WTC11 (cell line): ENCODE results near the gene QKI. TPM values are rescaled to one million over a fixed set of nuclear protein-coding genes. Genes with fewer than 3 reads are reported as not detected.

ENCODE experiments used
- ATAC-seq: fragments of 200-7000 bp; cut with Tn5 transposase; 2 replicates; pipeline ENCODE4 v1.10.0; 2021; ENCODE audit warnings: mild to moderate bottlenecking, moderate library complexity
- CTCF ChIA-PET: fragments of 300-600 bp; sonication (Branson Sonifier 250); formaldehyde crosslinking; loops from one replicate; lab custom pipeline; 2021; ENCODE audit warnings: antibody characterized with exemption; lab: Charles Lee
- POLR2A ChIA-PET: fragments of 350-600 bp; sonication (Branson Sonifier 250); formaldehyde crosslinking; loops from one replicate; lab custom pipeline; 2021; ENCODE audit warnings: antibody characterized with exemption; lab: Charles Lee
- DNase-seq: peaks from one replicate; pipeline ENCODE4 v3.0.0; 2021; ENCODE audit warnings: low spot score
- H3K27ac Mint-ChIP-seq: 2 replicates; pipeline ENCODE4 v1.8.0; 2021; ENCODE audit warnings: mixed read lengths
- H3K27me3 Mint-ChIP-seq: 2 replicates; pipeline ENCODE4 v1.8.0; 2021; ENCODE audit warnings: low read depth, mild to moderate bottlenecking, moderate library complexity, mixed read lengths
- H3K36me3 Mint-ChIP-seq: 2 replicates; pipeline ENCODE4 v1.8.0; 2021; ENCODE audit warnings: mixed read lengths
- H3K4me1 Mint-ChIP-seq: 2 replicates; pipeline ENCODE4 v1.8.0; 2022; ENCODE audit warnings: mixed read lengths
- H3K4me3 Mint-ChIP-seq: 2 replicates; pipeline ENCODE4 v1.8.0; 2021; ENCODE audit warnings: mild to moderate bottlenecking, moderate library complexity, mixed read lengths
- H3K9me3 Mint-ChIP-seq: 2 replicates; pipeline ENCODE4 v1.8.0; 2021; ENCODE audit warnings: mixed read lengths
- ATF2 ChIP-seq: sonication (generic); formaldehyde crosslinking; IDR thresholded peaks from 2 replicates; pipeline ENCODE4 v1.8.1; 2022; ENCODE audit warnings: low read depth, missing genetic modification reagents, borderline replicate concordance
- CBFB ChIP-seq: sonication (generic); formaldehyde crosslinking; IDR thresholded peaks from 2 replicates; pipeline ENCODE4 v1.8.1; 2022; ENCODE audit warnings: mild to moderate bottlenecking, low read depth, missing genetic modification reagents
- CDX4 ChIP-seq: fragments of 250-450 bp; sonication (Bioruptor Pico); IDR thresholded peaks from 2 replicates; pipeline ENCODE4 v1.9.0; 2021; ENCODE audit warnings: moderate library complexity, mild to moderate bottlenecking, inconsistent platforms, borderline replicate concordance
- CREM ChIP-seq: sonication (generic); formaldehyde crosslinking; IDR thresholded peaks from 2 replicates; pipeline ENCODE4 v1.8.1; 2022; ENCODE audit warnings: mild to moderate bottlenecking, missing genetic modification reagents, moderate library complexity
- E2F5 ChIP-seq: sonication (generic); formaldehyde crosslinking; IDR thresholded peaks from 2 replicates; pipeline ENCODE4 v1.8.1; 2022; ENCODE audit warnings: mild to moderate bottlenecking, moderate library complexity, missing genetic modification reagents
- ELF4 ChIP-seq: sonication (generic); formaldehyde crosslinking; IDR thresholded peaks from 2 replicates; pipeline ENCODE4 v1.8.1; 2022; ENCODE audit warnings: low read depth, mild to moderate bottlenecking, moderate library complexity, missing genetic modification reagents
- PRDM15 ChIP-seq: sonication (generic); formaldehyde crosslinking; IDR thresholded peaks from 2 replicates; pipeline ENCODE4 v1.8.0; 2022; ENCODE audit warnings: missing genetic modification reagents
- SMAD3 ChIP-seq: sonication (generic); formaldehyde crosslinking; IDR thresholded peaks from 2 replicates; pipeline ENCODE4 v1.8.0; 2022; ENCODE audit warnings: missing genetic modification reagents, mild to moderate bottlenecking, borderline replicate concordance
- TCF7 ChIP-seq: sonication (generic); formaldehyde crosslinking; IDR thresholded peaks from 2 replicates; pipeline ENCODE4 v1.8.0; 2022; ENCODE audit warnings: mild to moderate bottlenecking, low read depth, missing genetic modification reagents, moderate library complexity
- TP53 ChIP-seq: sonication (generic); formaldehyde crosslinking; IDR thresholded peaks from 2 replicates; pipeline ENCODE4 v1.8.1; 2023; ENCODE audit warnings: mild to moderate bottlenecking, missing genetic modification reagents
- ZNF281 ChIP-seq: sonication (generic); formaldehyde crosslinking; IDR thresholded peaks from 2 replicates; pipeline ENCODE4 v1.8.0; 2023; ENCODE audit warnings: mild to moderate bottlenecking, missing genetic modification reagents
- ZNF671 ChIP-seq: fragments of 250-450 bp; sonication (Bioruptor Pico); IDR thresholded peaks from 2 replicates; pipeline ENCODE4 v1.8.0; 2021; ENCODE audit warnings: mild to moderate bottlenecking
- ZSCAN18 ChIP-seq: fragments of 250-450 bp; sonication (Bioruptor Pico); IDR thresholded peaks from 2 replicates; pipeline ENCODE4 v2.1.2; 2022; ENCODE audit warnings: mild to moderate bottlenecking, moderate library complexity
- total RNA-seq: library from RNA; stranded (reverse); gene quantifications from 3 replicates; pipeline ENCODE4 v1.2.3, GENCODE V29; 2021

QKI gene
- total RNA-seq, 1 experiment from 2014 or later, result 145 TPM

- H3K4me1 Mint-ChIP-seq, result peaks cover 13% of the 10 kb centered on the region
- POLR2A ChIA-PET, result no interaction called here
- ATAC-seq (no peak), DNase-seq (no peak)
- no peaks in the 10 kb centered on the region for H3K9me3 Mint-ChIP-seq
- CTCF ChIA-PET, result no interaction called here
- TF ChIP-seq SMAD3 (CRISPR knock-in tag), result no peak
- TF ChIP-seq TP53 (CRISPR knock-in tag), result no peak
- TF ChIP-seq CREM (CRISPR knock-in tag), result no peak
- peaks cover 21% of the 10 kb centered on the region for H3K36me3 Mint-ChIP-seq
- H3K27ac Mint-ChIP-seq, result no peak overlapping the region
- H3K4me3 Mint-ChIP-seq, result no peak overlapping the region
- no peaks in the 10 kb centered on the region for H3K27me3 Mint-ChIP-seq
Observed at GRCh38 chr6:163565140-163565539, 150.6 kb downstream of the QKI start.

- H3K9me3 Mint-ChIP-seq, result no peaks in the 10 kb centered on the region
- no peak overlapping the region for H3K4me3 Mint-ChIP-seq
- TF ChIP-seq ZSCAN18 (no peak), ELF4 (CRISPR knock-in tag) (no peak), CDX4 (CRISPR knock-in tag) (no peak), E2F5 (CRISPR knock-in tag) (no peak), ATF2 (CRISPR knock-in tag) (no peak), TCF7 (CRISPR knock-in tag) (no peak)
- peaks cover 29% of the 10 kb centered on the region for H3K36me3 Mint-ChIP-seq
- ATAC-seq, result no peak
- CTCF ChIA-PET, result interaction anchor here (1.4 kb wide), 1 partner anchor 12 kb away, joined by 5 read pairs; no protein-coding TSS in a partner anchor
- no peak overlapping the region for H3K27ac Mint-ChIP-seq
- POLR2A ChIA-PET, result no interaction called here
- no peak for DNase-seq
- H3K27me3 Mint-ChIP-seq, result no peaks in the 10 kb centered on the region
- peaks cover 21% of the 10 kb centered on the region for H3K4me1 Mint-ChIP-seq
Observed at GRCh38 chr6:163566056-163566455, 151.5 kb downstream of the QKI start.

- ChIA-PET CTCF (no interaction called here), POLR2A (no interaction called here)
- TF ChIP-seq ELF4 (CRISPR knock-in tag) (no peak), ZNF671 (CRISPR knock-in tag) (no peak), CBFB (CRISPR knock-in tag) (no peak), PRDM15 (CRISPR knock-in tag) (no peak), ZNF281 (CRISPR knock-in tag) (no peak)
- ATAC-seq (no peak), DNase-seq (no peak)
- Mint-ChIP-seq H3K4me1 (peaks cover 27% of the 10 kb centered on the region), H3K27ac (no peak overlapping the region), H3K9me3 (no peaks in the 10 kb centered on the region), H3K4me3 (no peak overlapping the region), H3K36me3 (peaks cover 34% of the 10 kb centered on the region), H3K27me3 (no peaks in the 10 kb centered on the region)
Observed at GRCh38 chr6:163568275-163568674, 153.8 kb downstream of the QKI start.
